Measurements from ENCODE around the gene CNPPD1. TPM values are rescaled to one million over a fixed set of nuclear protein-coding genes. Genes with fewer than 3 reads are reported as not detected.

CNPPD1 gene
- total and polyA plus RNA-seq, 2 of the 8 experiments (the other 6 are each of a cell fraction or from before 2014, with no cell fraction given) = 32.9 to 35.9 TPM

- CTCF ChIA-PET (ENCODE audit: partially characterized antibody) = interaction anchor here (0.9 to 8.3 kb wide), 9 partner anchors 9 to 177 kb away, joined by 3 to 71 read pairs (median 5); partner anchors contain the start of genes GLB1L, NHEJ1 and STK16
- POLR2A ChIA-PET (ENCODE audit: partially characterized antibody) = interaction anchor here (2.8 kb wide), 1 partner anchor 10 kb away, joined by 9 read pairs; no protein-coding TSS in a partner anchor
- no peak overlapping the region for H3K14ac ChIP-seq (ENCODE audit: insufficient read length)
These were observed 2.6 kb downstream of the CNPPD1 start for GRCh38 chr2:219174146-219174545.

More at GRCh38 chr2:219174146-219174545, 2.6 kb downstream of the CNPPD1 start:
- Histone ChIP-seq H2BK120ac (replicated peaks; ENCODE audit: low read depth, low read length) (no peak overlapping the region), H3K36me3 (ENCODE audit: control insufficient read depth in 2 of 4, insufficient read depth in 4 of 4, low read length in 3 of 4) (peaks cover 0 to 7% (median 3%) of the 10 kb centered on the region in 4 experiments; a peak in 2 of 8 replicates), H3K4me2 (ENCODE audit: insufficient read depth in 1 of 2, low read depth in 2 of 2, low read length in 2 of 2) (no peak overlapping the region), H2BK5ac (ENCODE audit: low read depth, low read length) (no peak overlapping the region), H4K5ac (ENCODE audit: insufficient read length, low read depth, low read length) (no peak overlapping the region), H2BK20ac (ENCODE audit: low read length) (no peak overlapping the region), H3K9me3 (ENCODE audit: insufficient read depth in 2 of 2, low read depth in 1 of 2, low read length in 1 of 2) (no peaks in the 10 kb centered on the region), H3K23ac (ENCODE audit: insufficient read length) (no peak overlapping the region), H2BK12ac (ENCODE audit: low read depth, low read length) (no peak overlapping the region), H4K91ac (replicated peaks; ENCODE audit: insufficient read length, low read length) (no peak overlapping the region), H3K27me3 (replicated peaks in 1 of 4; ENCODE audit: control insufficient read depth in 3 of 4, extremely low read depth in 1 of 4, insufficient read depth in 3 of 4, low read length in 3 of 4) (no peaks in the 10 kb centered on the region), H3K4me3 (ENCODE audit: extremely low read depth in 1 of 4, insufficient read depth in 2 of 4, low read depth in 3 of 4, low read length in 4 of 4) (no peak overlapping the region), H3K79me1 (ENCODE audit: low read depth, low read length) (peaks cover 6% of the 10 kb centered on the region), H3K4ac (replicated peaks; ENCODE audit: insufficient read length, low read depth, low read length) (no peak overlapping the region), H2BK15ac (ENCODE audit: low read length) (no peak overlapping the region), H3K9ac (replicated peaks in 1 of 4; ENCODE audit: extremely low read depth in 1 of 4, low read depth in 3 of 4, low read length in 3 of 4) (no peak overlapping the region), H3K4me1 (replicated peaks in 1 of 4; ENCODE audit: control insufficient read depth in 3 of 4, insufficient read depth in 4 of 4, low read length in 3 of 4) (peaks cover 0 to 12% (median 6%) of the 10 kb centered on the region in 4 experiments; a peak in 6 of 7 replicates), H4K8ac (ENCODE audit: extremely low read depth, insufficient read depth, low read length) (no peak overlapping the region), H3K18ac (ENCODE audit: extremely low read depth, low read length) (no peak overlapping the region), H3K79me2 (ENCODE audit: control insufficient read depth in 1 of 2, insufficient read depth in 2 of 2, low read length in 2 of 2) (peaks cover 0 to 5% of the 10 kb centered on the region in 2 experiments; a peak in 1 of 4 replicates), H3K27ac (ENCODE audit: low read depth, low read length) (no peak overlapping the region), H2AFZ (ENCODE audit: low read length) (no peak overlapping the region), H3K23me2 (ENCODE audit: low read depth, low read length) (peaks cover 11% of the 10 kb centered on the region; the same call in 1 of the 2 replicates), H3K56ac (replicated peaks; ENCODE audit: insufficient read length, low read depth, low read length) (no peak overlapping the region), H2AK5ac (ENCODE audit: low read depth, low read length) (no peak overlapping the region), H4K20me1 (replicated peaks in 1 of 2; ENCODE audit: control insufficient read depth in 1 of 2, insufficient read depth in 2 of 2, low read length in 2 of 2) (peaks cover 0 to 4% of the 10 kb centered on the region in 2 experiments)
- WGBS, 2 experiments (ENCODE audit: extremely low coverage in 1 of 2, insufficient coverage in 1 of 2, insufficient read length in 1 of 2, insufficient replicate concordance in 2 of 2, low coverage in 1 of 2, low lambda C conversion rate in 2 of 2, missing lambda C conversion rate in 1 of 2) = 79% methylated on average over 3 of the region's 3 CpGs; no CpG with 5 or more reads in 1 of the 2 experiments
- DNase-seq (ENCODE audit: low read depth in 1 of 2, low spot score in 2 of 2) = no peak
- TF ChIP-seq FOSL1 (IDR thresholded peaks at IDR 0.05; ENCODE audit: insufficient read depth, low read depth, low read length) = no peak
- no peak for FAIRE-seq

All from H1 (cell line).